Endodermal cell (in vitro differentiated cells): Measurements from ENCODE around the gene KANK3. TPM values are rescaled to one million over a fixed set of nuclear protein-coding genes. Genes with fewer than 3 reads are reported as not detected.

Source experiments
- DNase-seq: peaks from one replicate; pipeline ENCODE4 v3.0.0-alpha.2; 2017
- H3K27ac ChIP-seq: 2 replicates; pipeline ENCODE4 v1.5.1; 2013; ENCODE audit warnings: mild to moderate bottlenecking, low read depth, low read length, moderate library complexity
- H3K27me3 ChIP-seq: 2 replicates; pipeline ENCODE4 v1.6.1; 2013; ENCODE audit warnings: mild to moderate bottlenecking, low read length, moderate library complexity; ENCODE audit not compliant: insufficient read depth, control insufficient read depth, poor library complexity, severe bottlenecking
- H3K36me3 ChIP-seq: 2 replicates; pipeline ENCODE4 v1.7.0; 2013; ENCODE audit warnings: mild to moderate bottlenecking, low read length, moderate library complexity; ENCODE audit not compliant: control insufficient read depth, insufficient read depth
- H3K4me1 ChIP-seq: one replicate; pipeline ENCODE4 v1.7.0; 2013; ENCODE audit warnings: low read length; ENCODE audit not compliant: control insufficient read depth, insufficient read depth
- H3K4me3 ChIP-seq: 2 replicates; pipeline ENCODE4 v1.5.1; 2013; ENCODE audit warnings: mild to moderate bottlenecking, low read length, moderate library complexity
- H3K9ac ChIP-seq: 2 replicates; pipeline ENCODE4 v1.6.1; 2013; ENCODE audit warnings: mild to moderate bottlenecking, low read length, moderate library complexity; ENCODE audit not compliant: poor library complexity, severe bottlenecking; ENCODE audit errors: extremely low read depth
- H3K9me3 ChIP-seq: 2 replicates; pipeline ENCODE4 v1.6.1; 2013; ENCODE audit warnings: mild to moderate bottlenecking, low read length, moderate library complexity; ENCODE audit not compliant: control insufficient read depth
- H3K27ac Mint-ChIP-seq: 2 replicates; pipeline ENCODE4 v1.8.0; 2020; ENCODE audit warnings: mixed read lengths
- H3K27me3 Mint-ChIP-seq: 2 replicates; pipeline ENCODE4 v1.8.0; 2021; ENCODE audit warnings: mild to moderate bottlenecking, mixed read lengths; ENCODE audit not compliant: insufficient read depth
- H3K36me3 Mint-ChIP-seq: 2 replicates; pipeline ENCODE4 v1.8.0; 2020; ENCODE audit warnings: low read depth, mixed read lengths
- H3K4me1 Mint-ChIP-seq: 2 replicates; pipeline ENCODE4 v1.8.0; 2020; ENCODE audit warnings: mixed read lengths
- H3K4me3 Mint-ChIP-seq: 2 replicates; pipeline ENCODE4 v1.8.0; 2020; ENCODE audit warnings: mild to moderate bottlenecking, moderate library complexity, mixed read lengths
- H3K9me3 Mint-ChIP-seq: 2 replicates; pipeline ENCODE4 v1.8.0; 2020; ENCODE audit warnings: mild to moderate bottlenecking, mixed read lengths
- WGBS, 2 experiments: methylation state at CpG; one replicate each; pipeline versions ENCODE4 v1.1.5 to v1.1.7; 2013; ENCODE audit warnings: missing lambda C conversion rate in 2 of 2, mixed read lengths in 1 of 2; ENCODE audit not compliant: insufficient coverage in 1 of 2, insufficient read length in 1 of 2; 5-methylcytosine and 5-hydroxymethylcytosine counted together
- total RNA-seq, 2 donors: library from RNA; stranded (reverse); fragmentation: NEBNext Ultra II Directional in 1 of 2; extraction: Animal tissue kit (Norgen Biotek cat#: 25700) in 1 of 2; gene quantifications; 2 replicates in 1 of 2; 3 replicates in 1 of 2; pipeline ENCODE4 v1.2.1, GENCODE V29; 2021
- TF ChIP-seq, protein P1 (sequence below): fragments of 200-600 bp; sonication (generic); conservative IDR thresholded peaks from 2 replicates; pipeline ENCODE4 v1.5.0; 2021; ENCODE audit warnings: antibody characterized with exemption, mild to moderate bottlenecking

The KANK3 gene
- total RNA-seq, 2 donors from 2014 or later: 2.3 to 2.6 TPM

DNA sequence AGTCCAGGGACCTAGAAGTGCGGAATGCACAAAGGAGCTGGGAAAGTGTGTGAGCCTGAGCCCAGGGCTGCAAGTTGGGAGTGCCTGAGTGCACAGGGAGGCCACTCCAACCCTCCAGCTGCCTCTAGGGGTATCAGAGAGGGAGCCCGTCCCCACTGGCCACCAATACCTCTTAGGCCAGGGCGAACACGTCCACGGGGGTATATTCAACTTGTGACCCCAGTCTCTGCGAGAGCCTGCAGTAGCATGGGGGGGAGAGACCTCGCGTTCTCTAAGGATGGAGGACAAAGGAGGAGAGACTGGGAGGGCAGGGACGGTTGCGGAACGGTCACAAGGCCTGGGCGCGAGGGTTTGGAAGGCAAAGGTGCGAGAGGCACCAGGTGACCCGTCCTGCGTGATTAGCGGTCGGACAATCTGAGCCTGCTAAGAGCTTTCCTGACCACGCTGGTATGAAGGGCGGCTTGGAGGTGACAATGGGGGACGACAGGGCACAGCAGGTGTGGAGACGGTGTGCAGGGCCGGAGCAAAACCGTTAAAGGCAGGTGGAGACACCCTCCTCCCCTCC lies 35.6 kb downstream of the KANK3 start:
- Mint-ChIP-seq H3K4me1 (peaks cover 17% of the 10 kb centered on the region), H3K27me3 (peaks cover 2% of the 10 kb centered on the region), H3K27ac (peak overlapping the region; percentile 98), H3K4me3 (peak overlapping the region; percentile 83), H3K36me3 (peaks cover 46% of the 10 kb centered on the region), H3K9me3 (no peaks in the 10 kb centered on the region)
- Histone ChIP-seq H3K4me1 (no peaks in the 10 kb centered on the region), H3K27me3 (no peaks in the 10 kb centered on the region), H3K27ac (no peak overlapping the region), H3K9ac (peak overlapping the region; percentile 75), H3K36me3 (peaks cover 21% of the 10 kb centered on the region), H3K4me3 (peak overlapping the region; percentile 93), H3K9me3 (no peaks in the 10 kb centered on the region)
- TF ChIP-seq, protein P1, sequence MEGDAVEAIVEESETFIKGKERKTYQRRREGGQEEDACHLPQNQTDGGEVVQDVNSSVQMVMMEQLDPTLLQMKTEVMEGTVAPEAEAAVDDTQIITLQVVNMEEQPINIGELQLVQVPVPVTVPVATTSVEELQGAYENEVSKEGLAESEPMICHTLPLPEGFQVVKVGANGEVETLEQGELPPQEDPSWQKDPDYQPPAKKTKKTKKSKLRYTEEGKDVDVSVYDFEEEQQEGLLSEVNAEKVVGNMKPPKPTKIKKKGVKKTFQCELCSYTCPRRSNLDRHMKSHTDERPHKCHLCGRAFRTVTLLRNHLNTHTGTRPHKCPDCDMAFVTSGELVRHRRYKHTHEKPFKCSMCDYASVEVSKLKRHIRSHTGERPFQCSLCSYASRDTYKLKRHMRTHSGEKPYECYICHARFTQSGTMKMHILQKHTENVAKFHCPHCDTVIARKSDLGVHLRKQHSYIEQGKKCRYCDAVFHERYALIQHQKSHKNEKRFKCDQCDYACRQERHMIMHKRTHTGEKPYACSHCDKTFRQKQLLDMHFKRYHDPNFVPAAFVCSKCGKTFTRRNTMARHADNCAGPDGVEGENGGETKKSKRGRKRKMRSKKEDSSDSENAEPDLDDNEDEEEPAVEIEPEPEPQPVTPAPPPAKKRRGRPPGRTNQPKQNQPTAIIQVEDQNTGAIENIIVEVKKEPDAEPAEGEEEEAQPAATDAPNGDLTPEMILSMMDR: peak; percentile 50
- WGBS, 2 experiments: 2 to 8% methylated on average over 8 to 24 of the region's 24 CpGs
- DNase-seq: peak; percentile 68

DNA sequence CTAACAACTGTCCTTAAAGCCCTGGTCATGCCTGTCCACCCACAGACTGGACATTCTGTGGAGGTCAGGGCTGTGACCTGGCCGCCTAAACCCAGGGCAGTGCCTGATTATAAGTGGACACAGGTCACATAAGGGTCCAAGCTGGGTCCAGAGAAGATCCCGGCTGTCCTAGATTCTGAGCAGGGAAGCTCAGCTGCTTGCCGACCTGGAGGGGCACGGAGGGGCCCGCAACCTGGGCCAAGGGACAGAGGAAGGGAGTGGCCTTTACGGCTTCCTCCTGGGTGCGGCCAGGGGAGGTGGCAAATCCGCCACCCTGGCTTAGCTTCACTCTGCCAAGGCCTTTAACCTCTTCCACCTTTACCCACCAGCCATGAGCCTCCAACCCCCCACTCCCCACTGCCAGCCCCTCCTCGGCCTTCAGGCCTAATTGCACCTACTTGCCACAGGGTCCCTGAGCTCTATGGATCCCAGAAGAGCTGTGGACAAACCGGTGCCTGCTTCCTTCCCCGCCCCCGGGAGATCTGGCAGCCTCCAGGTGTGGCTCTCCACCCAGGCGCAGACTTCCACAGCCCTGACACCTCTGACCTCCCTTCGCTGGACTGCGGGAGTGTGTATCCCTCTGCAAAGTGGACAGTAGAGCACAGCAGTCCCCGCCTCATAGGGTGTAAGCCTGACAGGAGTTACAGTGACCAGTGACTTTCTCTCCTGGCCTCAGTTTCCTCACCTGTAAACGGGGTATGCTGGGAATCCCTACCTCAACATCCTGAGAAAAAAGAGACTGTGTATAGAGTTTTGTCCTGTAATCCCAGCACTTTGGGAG lies 36.6 kb downstream of the KANK3 start:
- no peaks in the 10 kb centered on the region for H3K27me3 ChIP-seq
- peaks cover 46% of the 10 kb centered on the region for H3K36me3 Mint-ChIP-seq
- H3K4me3 ChIP-seq: peak overlapping the region; percentile 93
- H3K27ac ChIP-seq: no peak overlapping the region
- H3K4me1 ChIP-seq: no peaks in the 10 kb centered on the region
- peak overlapping the region; percentile 77 for H3K27ac Mint-ChIP-seq
- peaks cover 17% of the 10 kb centered on the region for H3K4me1 Mint-ChIP-seq
- peaks cover 29% of the 10 kb centered on the region for H3K36me3 ChIP-seq
- peak overlapping the region; percentile 83 for H3K4me3 Mint-ChIP-seq
- H3K9me3 ChIP-seq: no peaks in the 10 kb centered on the region
- no peak overlapping the region for H3K9ac ChIP-seq
- H3K9me3 Mint-ChIP-seq: no peaks in the 10 kb centered on the region
- WGBS, 2 experiments: 90 to 91% methylated on average over 8 to 17 of the region's 17 CpGs
- peaks cover 2% of the 10 kb centered on the region for H3K27me3 Mint-ChIP-seq
- no peak for DNase-seq
- TF ChIP-seq, protein P1: no peak

DNA sequence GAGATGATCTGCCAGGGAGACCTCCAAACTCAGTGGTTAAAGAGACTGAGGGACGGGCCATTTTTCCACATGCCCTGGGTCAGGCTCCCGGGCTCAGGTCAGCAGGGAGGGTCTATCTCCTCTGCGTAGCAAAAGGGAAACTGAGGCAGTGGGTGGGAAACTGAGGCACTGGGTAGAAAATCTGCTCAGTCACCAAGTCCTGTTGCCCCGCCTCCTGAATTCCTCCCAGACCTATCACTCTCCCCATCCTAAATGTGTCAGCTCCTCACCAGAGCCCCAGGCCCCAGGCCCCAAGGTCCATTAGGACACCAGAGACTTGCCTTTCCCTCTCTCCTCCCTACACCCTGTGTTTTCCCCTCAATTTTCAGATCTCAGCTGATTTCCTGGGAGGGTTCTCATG lies 37.3 kb downstream of the KANK3 start:
- DNase-seq: no peak
- peaks cover 22% of the 10 kb centered on the region for H3K36me3 ChIP-seq
- Mint-ChIP-seq H3K27ac (no peak overlapping the region), H3K36me3 (peaks cover 40% of the 10 kb centered on the region), H3K9me3 (no peaks in the 10 kb centered on the region), H3K4me1 (peaks cover 17% of the 10 kb centered on the region), H3K27me3 (peaks cover 2% of the 10 kb centered on the region), H3K4me3 (no peak overlapping the region)
- no peaks in the 10 kb centered on the region for H3K9me3 ChIP-seq
- no peaks in the 10 kb centered on the region for H3K4me1 ChIP-seq
- TF ChIP-seq, protein P1: no peak
- no peaks in the 10 kb centered on the region for H3K27me3 ChIP-seq
- H3K4me3 ChIP-seq: no peak overlapping the region
- no peak overlapping the region for H3K9ac ChIP-seq
- H3K27ac ChIP-seq: no peak overlapping the region
- 67% methylated on average over 4 of the region's 4 CpGs; no CpG with 5 or more reads in 1 of the 2 experiments for WGBS, 2 experiments
